ENCODE measurements around the gene KDM4C.

DNA sequence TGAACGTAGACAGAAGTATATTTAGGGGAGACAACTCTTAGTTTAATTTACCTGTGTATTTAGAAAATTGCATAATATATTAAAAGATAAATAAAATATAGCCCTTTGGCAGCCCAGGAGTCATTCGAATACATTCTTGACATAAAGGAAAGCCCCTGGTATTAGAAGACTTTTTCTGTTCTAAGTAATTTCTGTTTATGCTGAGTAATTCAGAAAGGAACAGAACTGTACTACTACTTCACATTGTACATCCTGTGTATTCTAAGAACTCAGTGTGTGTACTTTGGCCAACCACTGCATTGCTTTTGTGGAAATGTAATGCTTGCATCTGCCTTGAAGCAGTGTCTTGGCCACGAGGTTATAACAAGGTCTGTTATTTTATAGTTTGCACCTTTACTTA, 136.4 kb downstream of the KDM4C start:
- TF ChIP-seq, protein P1, sequence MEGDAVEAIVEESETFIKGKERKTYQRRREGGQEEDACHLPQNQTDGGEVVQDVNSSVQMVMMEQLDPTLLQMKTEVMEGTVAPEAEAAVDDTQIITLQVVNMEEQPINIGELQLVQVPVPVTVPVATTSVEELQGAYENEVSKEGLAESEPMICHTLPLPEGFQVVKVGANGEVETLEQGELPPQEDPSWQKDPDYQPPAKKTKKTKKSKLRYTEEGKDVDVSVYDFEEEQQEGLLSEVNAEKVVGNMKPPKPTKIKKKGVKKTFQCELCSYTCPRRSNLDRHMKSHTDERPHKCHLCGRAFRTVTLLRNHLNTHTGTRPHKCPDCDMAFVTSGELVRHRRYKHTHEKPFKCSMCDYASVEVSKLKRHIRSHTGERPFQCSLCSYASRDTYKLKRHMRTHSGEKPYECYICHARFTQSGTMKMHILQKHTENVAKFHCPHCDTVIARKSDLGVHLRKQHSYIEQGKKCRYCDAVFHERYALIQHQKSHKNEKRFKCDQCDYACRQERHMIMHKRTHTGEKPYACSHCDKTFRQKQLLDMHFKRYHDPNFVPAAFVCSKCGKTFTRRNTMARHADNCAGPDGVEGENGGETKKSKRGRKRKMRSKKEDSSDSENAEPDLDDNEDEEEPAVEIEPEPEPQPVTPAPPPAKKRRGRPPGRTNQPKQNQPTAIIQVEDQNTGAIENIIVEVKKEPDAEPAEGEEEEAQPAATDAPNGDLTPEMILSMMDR (conservative IDR thresholded peaks at IDR 0.05 in 1 of 2, IDR thresholded peaks at IDR 0.05 in 1 of 2; ENCODE audit: low read depth in 1 of 2, low read length in 2 of 2): no peak
- TF ChIP-seq EZH2 (IDR thresholded peaks at IDR 0.05; ENCODE audit: low read length, missing control alignments): no peak
